HG03342 (cell line): ENCODE measurements around the gene HDAC9.

Experiments
- ATAC-seq: cut with Tn5 transposase; IDR thresholded peaks from one replicate; pipeline ENCODE4 v1.9.1; 2021; ENCODE audit warnings: mild to moderate bottlenecking, moderate library complexity; ENCODE audit not compliant: unreplicated experiment

The HDAC9 gene

GRCh38 chr7:18873734-18874336 lies 378.3 kb downstream of the HDAC9 start:
- ATAC-seq: no peak

GRCh38 chr7:18874880-18875279 lies 379.3 kb downstream of the HDAC9 start:
- ATAC-seq: no peak

GRCh38 chr7:18877874-18878273 lies 382.3 kb downstream of the HDAC9 start:
- ATAC-seq: no peak

- ATAC-seq: no peak
Measured at GRCh38 chr7:18886832-18887231, 391.3 kb downstream of the HDAC9 start.

GRCh38 chr7:18889436-18889835 lies 393.9 kb downstream of the HDAC9 start:
- no peak for ATAC-seq

- ATAC-seq: no peak
Measured at GRCh38 chr7:18890134-18890533, 394.6 kb downstream of the HDAC9 start.

GRCh38 chr7:18890885-18891621 lies 395.5 kb downstream of the HDAC9 start:
- ATAC-seq: no peak

- ATAC-seq: no peak
Measured at GRCh38 chr7:18893156-18893555, 397.6 kb downstream of the HDAC9 start.

GRCh38 chr7:18894155-18894554 lies 398.6 kb downstream of the HDAC9 start:
- ATAC-seq: no peak

- ATAC-seq: no peak
Measured at GRCh38 chr7:18895456-18895855, 399.9 kb downstream of the HDAC9 start.

- ATAC-seq: no peak
Measured at GRCh38 chr7:18896343-18896975, 400.9 kb downstream of the HDAC9 start.

GRCh38 chr7:18900236-18900635 lies 404.7 kb downstream of the HDAC9 start:
- no peak for ATAC-seq

GRCh38 chr7:18900803-18901202 lies 405.3 kb downstream of the HDAC9 start:
- no peak for ATAC-seq

GRCh38 chr7:18901351-18901750 lies 405.8 kb downstream of the HDAC9 start:
- ATAC-seq: no peak

GRCh38 chr7:18901982-18902421 lies 406.5 kb downstream of the HDAC9 start:
- no peak for ATAC-seq

- ATAC-seq: no peak
Measured at GRCh38 chr7:18902892-18903291, 407.3 kb downstream of the HDAC9 start.

GRCh38 chr7:18903695-18904094 lies 408.1 kb downstream of the HDAC9 start:
- no peak for ATAC-seq

- no peak for ATAC-seq
Measured at GRCh38 chr7:18905316-18905943, 409.9 kb downstream of the HDAC9 start.

- no peak for ATAC-seq
Measured at GRCh38 chr7:18906901-18907300, 411.4 kb downstream of the HDAC9 start.

- ATAC-seq: no peak
Measured at GRCh38 chr7:18913106-18913505, 417.6 kb downstream of the HDAC9 start.

GRCh38 chr7:18916826-18917225 lies 421.3 kb downstream of the HDAC9 start:
- no peak for ATAC-seq

- ATAC-seq: no peak
Measured at GRCh38 chr7:18927134-18927533, 431.6 kb downstream of the HDAC9 start.
